IMR-90 (cell line): ENCODE results near the gene NAPB. TPM values are rescaled to one million over a fixed set of nuclear protein-coding genes. Genes with fewer than 3 reads are reported as not detected.

Source experiments
- ATAC-seq: fragments of 200-7000 bp; cut with Tn5 transposase; 2 replicates; pipeline ENCODE4 v1.9.1; 2020; ENCODE audit warnings: low read depth, mild to moderate bottlenecking, moderate library complexity
- BruUV-seq: library from RNA; stranded (reverse); fragments of 400-500 nt; replicated peaks from 2 replicates; lab custom pipeline; 2021; lab: Mats Ljungman, UMichigan
- CTCF ChIA-PET: fragments of 300-600 bp; formaldehyde crosslinking; extraction: SDS; loops from one replicate; lab custom pipeline; 2021; ENCODE audit warnings: antibody characterized with exemption; lab: Yijun Ruan, JAX
- POLR2A ChIA-PET: fragments of 300-600 bp; sonication (Branson Sonifier 250); formaldehyde crosslinking; loops from one replicate; lab custom pipeline; 2022; ENCODE audit warnings: antibody characterized with exemption; ENCODE audit not compliant: unreplicated experiment; lab: Charles Lee
- DNase-seq: peaks from one replicate; pipeline ENCODE4 v3.0.0; 2013
- H2AFZ ChIP-seq: replicated peaks from 2 replicates; pipeline ENCODE3; 2013; ENCODE audit warnings: low read length, mild to moderate bottlenecking; ENCODE audit not compliant: poor library complexity
- H2AK5ac ChIP-seq: 2 replicates; pipeline ENCODE4 v1.6.1; 2013; ENCODE audit warnings: low read depth, low read length, inconsistent platforms
- H2AK9ac ChIP-seq: replicated peaks from 2 replicates; pipeline ENCODE3; 2013; ENCODE audit warnings: mild to moderate bottlenecking, low read depth, low read length, moderate library complexity; ENCODE audit not compliant: poor library complexity
- H2BK120ac ChIP-seq: 2 replicates; pipeline ENCODE4 v1.6.1; 2013; ENCODE audit warnings: low read depth, low read length, inconsistent platforms
- H2BK15ac ChIP-seq: 3 replicates; pipeline ENCODE4 v1.6.1; 2013; ENCODE audit warnings: low read depth, low read length, inconsistent platforms
- H2BK20ac ChIP-seq: 2 replicates; pipeline ENCODE4 v1.6.1; 2013; ENCODE audit warnings: low read depth, mild to moderate bottlenecking, inconsistent platforms, low read length, moderate library complexity
- H2BK5ac ChIP-seq: 2 replicates; pipeline ENCODE4 v1.6.1; 2013; ENCODE audit warnings: mild to moderate bottlenecking, low read depth, low read length, inconsistent platforms; ENCODE audit not compliant: poor library complexity, severe bottlenecking
- H3K14ac ChIP-seq: replicated peaks from 2 replicates; pipeline ENCODE4 v1.6.1; 2013; ENCODE audit warnings: low read depth, low read length, inconsistent platforms
- H3K18ac ChIP-seq: 2 replicates; pipeline ENCODE4 v1.6.1; 2013; ENCODE audit warnings: low read depth, low read length, control low read depth
- H3K23ac ChIP-seq: 2 replicates; pipeline ENCODE4 v1.6.1; 2013; ENCODE audit warnings: low read depth, low read length, inconsistent platforms
- H3K27ac ChIP-seq: 2 replicates; pipeline ENCODE4 v1.5.1; 2013; ENCODE audit warnings: mild to moderate bottlenecking, control low read depth, low read length; ENCODE audit not compliant: insufficient read depth
- H3K27me3 ChIP-seq: 2 replicates; pipeline ENCODE4 v1.6.1; 2013; ENCODE audit warnings: low read length; ENCODE audit not compliant: control insufficient read depth, insufficient read depth
- H3K36me3 ChIP-seq: 2 replicates; pipeline ENCODE4 v1.6.1; 2013; ENCODE audit warnings: low read length, mixed read lengths; ENCODE audit not compliant: control insufficient read depth, insufficient read depth
- H3K4ac ChIP-seq: 2 replicates; pipeline ENCODE4 v1.6.1; 2013; ENCODE audit warnings: low read depth, low read length, inconsistent platforms
- H3K4me1 ChIP-seq: 2 replicates; pipeline ENCODE4 v1.6.1; 2013; ENCODE audit warnings: low read length, mixed read lengths; ENCODE audit not compliant: control insufficient read depth, insufficient read depth
- H3K4me2 ChIP-seq: 2 replicates; pipeline ENCODE4 v1.6.1; 2013; ENCODE audit warnings: low read depth, mild to moderate bottlenecking, control low read depth, low read length, moderate library complexity
- H3K4me3 ChIP-seq: 2 replicates; pipeline ENCODE4 v1.5.1; 2013; ENCODE audit warnings: low read depth, mild to moderate bottlenecking, control low read depth, low read length, moderate library complexity; ENCODE audit not compliant: insufficient read depth
- H3K56ac ChIP-seq: 2 replicates; pipeline ENCODE4 v1.6.1; 2013; ENCODE audit warnings: low read length, inconsistent platforms; ENCODE audit not compliant: insufficient read depth; ENCODE audit errors: extremely low read depth
- H3K79me1 ChIP-seq, 2 experiments: 2 replicates each; pipeline ENCODE4 v1.6.1; 2013; ENCODE audit warnings: low read length in 2 of 2, inconsistent platforms in 1 of 2, low read depth in 1 of 2
- H3K9ac ChIP-seq: 2 replicates; pipeline ENCODE4 v1.6.1; 2013; ENCODE audit warnings: low read depth, low read length, control low read depth
- H3K9me1 ChIP-seq: 2 replicates; pipeline ENCODE4 v1.6.1; 2013; ENCODE audit warnings: low read length, inconsistent platforms; ENCODE audit not compliant: insufficient read depth
- H3K9me3 ChIP-seq: 2 replicates; pipeline ENCODE4 v1.6.1; 2013; ENCODE audit warnings: low read length; ENCODE audit not compliant: control insufficient read depth, insufficient read depth
- H4K20me1 ChIP-seq: 2 replicates; pipeline ENCODE4 v1.6.1; 2013; ENCODE audit warnings: low read length, inconsistent platforms; ENCODE audit not compliant: insufficient read depth
- H4K5ac ChIP-seq: 2 replicates; pipeline ENCODE4 v1.6.1; 2013; ENCODE audit warnings: mild to moderate bottlenecking, low read depth, low read length, control low read depth
- H4K8ac ChIP-seq, 2 experiments: 2 replicates each; pipeline ENCODE4 v1.6.1; 2013; ENCODE audit warnings: low read depth in 2 of 2, low read length in 2 of 2, control low read depth in 1 of 2, inconsistent platforms in 1 of 2
- H4K91ac ChIP-seq: 2 replicates; pipeline ENCODE4 v1.6.1; 2013; ENCODE audit warnings: low read depth, low read length, inconsistent platforms; ENCODE audit not compliant: insufficient read depth
- CEBPB ChIP-seq: IDR thresholded peaks from 2 replicates; pipeline ENCODE4 v1.6.1; 2012; ENCODE audit warnings: low read depth, low read length, improper control_type of control experiment
- CHD1 ChIP-seq: IDR thresholded peaks from 2 replicates; pipeline ENCODE4 v1.6.1; 2012; ENCODE audit warnings: low read depth, low read length, improper control_type of control experiment
- FOS ChIP-seq: fragments of 150-350 bp; IDR thresholded peaks from 2 replicates; pipeline ENCODE4 v1.6.1; 2016; ENCODE audit warnings: low read depth, low read length
- MAFK ChIP-seq: IDR thresholded peaks from 2 replicates; pipeline ENCODE4 v1.6.1; 2012; ENCODE audit warnings: low read depth, low read length, improper control_type of control experiment
- NFE2L2 ChIP-seq: fragments of 150-350 bp; IDR thresholded peaks from 2 replicates; pipeline ENCODE4 v1.6.1; 2016; ENCODE audit warnings: low read depth, mild to moderate bottlenecking, low read length
- WGBS, 2 experiments: methylation state at CpG; one replicate each; pipeline versions ENCODE4 v1.1.5 to v1.1.7; 2013; ENCODE audit warnings: missing lambda C conversion rate in 2 of 2; ENCODE audit not compliant: insufficient read length in 1 of 2; ENCODE audit errors: extremely low coverage in 2 of 2; 5-methylcytosine and 5-hydroxymethylcytosine counted together
- dilution Hi-C: fragments of 300-500 bp; cut with HindIII; formaldehyde crosslinking; loops from one replicate; pipeline ENCODE4 v1.14.3; 2018; ENCODE audit warnings: low sequenced_read_pairs; ENCODE audit not compliant: unreplicated experiment
- in situ Hi-C: fragments of 300-500 bp; cut with MboI; formaldehyde crosslinking; loops from 3 replicates; pipeline ENCODE4 v1.14.3; 2019; ENCODE audit warnings: low sequenced_read_pairs, inconsistent platforms, mixed read lengths
- intact Hi-C: fragments of 100-400 bp; cut with micrococcal nuclease; formaldehyde crosslinking; loops from 2 replicates; pipeline ENCODE4 v1.10.0; 2022
- polyA plus RNA-seq, 3 experiments: library from polyadenylated mRNA; depleted of rRNA; stranded (reverse); fragments of >200 nt; gene quantifications; 2 replicates each; pipeline ENCODE4 v1.2.3, GENCODE V29; 2012; ENCODE audit warnings: low replicate concordance in 1 of 3
- total RNA-seq: library from RNA; depleted of rRNA; stranded (reverse); fragments of >200 nt; gene quantifications from 2 replicates; pipeline ENCODE4 v1.2.3, GENCODE V29; 2012
- TF ChIP-seq, protein P1 (sequence below): conservative IDR thresholded peaks from 2 replicates; pipeline ENCODE4 v1.5.1; 2012; ENCODE audit warnings: mild to moderate bottlenecking, low read depth, low read length, improper control_type of control experiment

The NAPB gene
- total and polyA plus RNA-seq, 2 of the 4 experiments (the other 2 are of a cell fraction), result 4.4 to 5.2 TPM

DNA sequence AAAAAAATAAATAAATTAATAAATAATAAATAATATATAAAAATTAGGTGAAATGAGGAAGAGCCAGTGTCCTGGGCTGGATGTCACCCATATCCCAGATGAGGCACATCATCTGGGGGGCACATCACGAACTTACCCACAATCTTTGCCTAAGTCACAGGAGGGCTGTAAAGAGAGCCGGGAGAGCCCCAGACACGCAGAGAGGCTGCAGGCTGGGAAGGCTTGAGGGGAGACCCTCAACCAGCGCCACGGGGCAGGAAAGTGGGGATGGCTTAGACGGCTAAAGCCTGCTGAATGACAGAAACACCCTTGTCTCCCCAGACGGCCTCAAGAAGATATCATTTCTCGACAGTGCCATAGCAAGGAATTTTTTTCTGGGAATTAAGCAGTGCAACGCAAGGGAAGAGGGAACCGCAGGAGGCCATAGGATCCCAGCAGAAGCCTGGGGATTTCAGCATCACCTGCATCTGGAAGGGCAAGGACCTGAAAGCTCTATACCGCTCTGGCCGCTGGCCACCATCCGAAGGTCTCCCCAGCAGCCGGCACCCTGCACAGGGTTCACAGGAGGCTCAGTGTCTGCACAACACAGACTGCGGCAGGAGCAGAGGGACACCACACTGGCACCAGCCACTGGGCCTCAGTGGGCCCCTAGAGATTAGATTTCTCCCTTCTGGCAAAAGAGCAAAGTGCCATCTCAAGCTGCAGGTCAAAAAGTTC is 93.5 kb downstream of the NAPB start:
- Histone ChIP-seq H3K4ac (no peak overlapping the region), H2AFZ (peak overlapping the region; percentile 56), H4K5ac (no peak overlapping the region), H3K14ac (no peak overlapping the region), H2BK120ac (no peak overlapping the region), H2AK9ac (no peak overlapping the region), H3K9me3 (no peaks in the 10 kb centered on the region), H4K20me1 (no peaks in the 10 kb centered on the region), H4K91ac (no peak overlapping the region), H2BK5ac (no peak overlapping the region), H3K4me3 (no peak overlapping the region), H2BK15ac (no peak overlapping the region), H2AK5ac (no peak overlapping the region), H2BK20ac (no peak overlapping the region), H3K9me1 (no peaks in the 10 kb centered on the region), H3K27me3 (0 out of 2 replicates have a peak, but pooled peaks cover 2% of the 10 kb centered on the region), H3K4me1 (no peaks in the 10 kb centered on the region), H3K23ac (no peak overlapping the region), H4K8ac (no peak overlapping the region), H3K18ac (no peak overlapping the region), H3K27ac (no peak overlapping the region), H3K36me3 (no peaks in the 10 kb centered on the region), H3K56ac (no peak overlapping the region), H3K4me2 (no peak overlapping the region), H3K9ac (no peak overlapping the region), H3K79me1 (no peaks in the 10 kb centered on the region)
- dilution Hi-C loops (no loop called here), intact Hi-C loops (no loop called here), in situ Hi-C loops (loop anchor here (25.0 kb wide), 1 partner anchor 990 kb away; no protein-coding TSS in a partner anchor)
- BruUV-seq, result no TSS peak
- CTCF ChIA-PET, result no interaction called here
- DNase-seq (no peak), ATAC-seq (no peak)
- 88% methylated on average over 8 of the region's 15 CpGs; no CpG with 5 or more reads in 1 of the 2 experiments for WGBS, 2 experiments
- TF ChIP-seq, protein P1, sequence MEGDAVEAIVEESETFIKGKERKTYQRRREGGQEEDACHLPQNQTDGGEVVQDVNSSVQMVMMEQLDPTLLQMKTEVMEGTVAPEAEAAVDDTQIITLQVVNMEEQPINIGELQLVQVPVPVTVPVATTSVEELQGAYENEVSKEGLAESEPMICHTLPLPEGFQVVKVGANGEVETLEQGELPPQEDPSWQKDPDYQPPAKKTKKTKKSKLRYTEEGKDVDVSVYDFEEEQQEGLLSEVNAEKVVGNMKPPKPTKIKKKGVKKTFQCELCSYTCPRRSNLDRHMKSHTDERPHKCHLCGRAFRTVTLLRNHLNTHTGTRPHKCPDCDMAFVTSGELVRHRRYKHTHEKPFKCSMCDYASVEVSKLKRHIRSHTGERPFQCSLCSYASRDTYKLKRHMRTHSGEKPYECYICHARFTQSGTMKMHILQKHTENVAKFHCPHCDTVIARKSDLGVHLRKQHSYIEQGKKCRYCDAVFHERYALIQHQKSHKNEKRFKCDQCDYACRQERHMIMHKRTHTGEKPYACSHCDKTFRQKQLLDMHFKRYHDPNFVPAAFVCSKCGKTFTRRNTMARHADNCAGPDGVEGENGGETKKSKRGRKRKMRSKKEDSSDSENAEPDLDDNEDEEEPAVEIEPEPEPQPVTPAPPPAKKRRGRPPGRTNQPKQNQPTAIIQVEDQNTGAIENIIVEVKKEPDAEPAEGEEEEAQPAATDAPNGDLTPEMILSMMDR, result no peak
- TF ChIP-seq CEBPB (no peak), CHD1 (no peak), FOS (no peak), MAFK (no peak), NFE2L2 (no peak)
- POLR2A ChIA-PET, result no interaction called here
